Ecto neural progenitor cell (in vitro differentiated cells): ENCODE data around the gene TOP2B.
A peak's percentile ranks its signal among the peaks of the same experiment; 100 is the strongest.

Experiments used
- DNase-seq: peaks from one replicate; pipeline ENCODE4 v3.0.0-alpha.2; 2018; ENCODE audit warnings: low spot score

Gene TOP2B

GRCh38 chr3:25665315-25666280 is 891 bp upstream of the TOP2B start:
- no peak for DNase-seq

DNA sequence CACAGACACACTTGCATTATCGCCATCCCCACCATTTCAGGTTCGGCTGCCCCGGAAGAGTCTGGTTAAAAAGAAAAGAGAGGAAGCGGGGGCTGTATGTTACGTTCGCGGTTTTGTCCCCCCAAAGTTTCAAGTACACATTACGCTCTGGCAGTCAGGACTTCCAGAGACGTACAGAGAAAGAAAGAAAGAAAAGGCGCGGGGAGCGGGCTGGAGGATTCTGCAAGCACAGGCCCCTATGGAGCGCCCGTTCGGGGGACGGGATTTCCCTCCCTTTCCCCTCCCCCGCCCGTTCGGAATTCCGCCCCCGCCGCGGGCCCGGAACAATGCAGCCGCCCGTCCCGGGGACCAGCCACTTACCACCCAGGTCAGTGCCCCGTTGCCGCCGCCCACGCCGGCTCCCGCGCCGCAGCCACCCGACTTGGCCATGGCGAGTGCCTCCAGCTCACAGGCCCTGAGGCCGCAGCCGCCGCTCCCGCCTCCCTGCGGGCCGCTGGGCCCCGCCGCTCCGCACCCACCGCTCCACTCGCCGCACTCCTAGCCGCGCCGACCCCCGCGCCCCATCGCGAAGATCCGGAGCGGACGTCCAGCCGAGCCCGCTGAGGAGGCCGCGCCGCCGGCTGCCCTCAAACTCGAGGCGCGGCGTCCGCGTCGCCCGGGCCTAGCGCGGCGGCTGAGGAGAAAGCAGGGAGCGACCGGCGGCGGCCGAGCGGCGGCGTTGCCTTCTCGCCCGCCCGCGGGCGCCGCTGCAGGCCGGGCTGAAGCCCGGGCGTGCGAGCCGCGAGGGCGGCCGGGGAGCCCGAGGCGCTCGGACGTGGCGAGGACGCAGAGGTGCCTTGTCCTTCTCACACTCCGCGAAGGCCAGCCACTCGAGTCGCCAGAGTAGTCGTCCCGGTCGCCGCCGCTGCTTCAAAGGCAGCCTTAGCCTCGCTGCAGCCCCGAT is 567 bp downstream of the TOP2B start:
- DNase-seq, result peak; percentile 85

DNA sequence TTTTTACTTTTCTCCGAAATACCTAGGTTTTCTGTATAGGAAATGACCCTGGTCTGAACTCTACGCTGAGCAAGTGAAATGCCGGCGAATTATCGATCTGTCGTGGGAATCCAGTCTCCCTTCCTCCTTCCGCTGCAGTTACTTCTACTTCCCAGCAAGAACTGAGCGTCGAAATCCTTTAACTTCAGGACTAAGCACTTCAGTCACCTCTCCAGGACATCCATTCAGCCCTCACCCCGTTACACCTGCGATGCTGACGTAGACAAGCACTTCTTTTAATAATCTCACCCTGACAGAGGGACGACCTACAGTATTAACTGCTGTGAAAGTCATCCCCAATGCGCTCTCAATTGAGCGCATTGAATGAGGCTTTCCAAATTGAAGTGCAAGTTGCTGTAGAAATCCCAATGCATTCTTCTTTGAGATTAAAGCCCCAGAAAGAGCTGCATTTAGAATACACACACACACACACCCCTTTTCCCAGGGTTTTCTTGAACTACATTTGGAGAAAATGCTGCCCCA is 1.3 kb downstream of the TOP2B start:
- DNase-seq, result no peak

DNA sequence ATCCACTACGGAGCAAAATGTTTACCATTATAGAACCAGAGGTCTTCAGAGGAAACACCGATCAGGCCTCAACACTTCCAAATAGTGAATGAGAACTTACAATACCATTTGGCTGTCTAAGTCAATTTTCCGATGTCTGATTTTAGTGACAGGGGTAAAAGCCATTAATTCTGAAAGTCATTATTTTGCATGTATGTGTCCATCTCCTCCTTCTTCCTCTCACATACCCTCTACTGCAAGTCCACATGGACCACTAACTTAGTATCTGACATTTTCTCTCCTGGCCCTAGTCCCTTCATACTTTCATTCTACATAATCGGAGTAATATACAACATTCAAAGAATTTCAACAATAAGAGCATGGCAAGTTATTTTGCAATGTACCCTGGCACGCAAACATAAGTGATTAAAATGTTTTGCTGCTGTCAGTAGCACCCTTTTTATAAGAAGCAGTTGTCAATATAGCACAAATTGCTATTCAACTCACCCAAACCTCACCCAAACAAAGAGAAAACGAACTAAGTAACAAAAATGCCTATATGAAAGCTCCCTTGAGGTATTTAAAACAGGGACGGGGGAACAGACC is 1.9 kb downstream of the TOP2B start:
- DNase-seq, result no peak

- DNase-seq, result no peak
These were observed 2.8 kb downstream of the TOP2B start for GRCh38 chr3:25661694-25662437.

GRCh38 chr3:25658836-25659235 is 5.9 kb downstream of the TOP2B start:
- DNase-seq, result no peak

DNA sequence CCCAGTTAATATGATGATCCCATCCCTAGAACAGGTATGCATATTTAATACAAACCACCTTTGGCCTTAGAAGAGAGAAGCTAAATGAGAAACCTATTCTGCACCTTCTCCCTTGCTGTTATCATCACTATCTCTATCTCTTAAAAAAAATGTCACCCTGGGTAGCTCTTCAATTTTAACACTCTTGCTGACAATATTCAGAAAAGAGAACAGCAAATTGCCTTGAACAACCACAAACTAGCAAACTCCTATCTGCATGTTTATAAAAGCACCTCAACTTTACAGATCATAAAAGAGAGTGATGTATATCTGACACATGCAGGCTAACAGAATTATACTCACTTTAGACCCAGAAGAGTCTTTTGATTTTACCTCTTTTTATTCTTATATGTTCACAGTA is 7.4 kb downstream of the TOP2B start:
- no peak for DNase-seq

- DNase-seq, result no peak
These were observed 9.0 kb downstream of the TOP2B start for GRCh38 chr3:25655659-25656058.

- no peak for DNase-seq
These were observed 10.1 kb downstream of the TOP2B start for GRCh38 chr3:25654576-25654975.

DNA sequence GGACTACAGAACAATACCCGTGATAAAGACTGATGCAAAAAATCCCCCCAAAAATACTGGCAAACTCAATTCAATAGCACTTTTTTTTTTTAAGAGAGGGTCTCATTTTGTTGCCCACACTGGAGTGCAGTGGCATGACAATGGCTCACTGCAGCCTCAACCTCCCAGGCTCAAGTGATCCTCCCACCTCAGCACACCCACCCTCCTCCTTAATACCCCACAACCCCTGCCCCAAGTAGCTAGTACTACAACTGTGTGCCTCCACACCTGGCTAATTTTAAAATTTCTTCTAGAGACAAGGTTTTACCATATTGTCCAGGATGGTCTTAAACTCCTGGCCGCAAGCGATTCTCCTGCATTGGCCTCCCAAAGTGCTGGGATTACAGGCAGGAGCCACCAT is 11.4 kb downstream of the TOP2B start:
- no peak for DNase-seq

- no peak for DNase-seq
These were observed 11.8 kb downstream of the TOP2B start for GRCh38 chr3:25652921-25653320.

DNA sequence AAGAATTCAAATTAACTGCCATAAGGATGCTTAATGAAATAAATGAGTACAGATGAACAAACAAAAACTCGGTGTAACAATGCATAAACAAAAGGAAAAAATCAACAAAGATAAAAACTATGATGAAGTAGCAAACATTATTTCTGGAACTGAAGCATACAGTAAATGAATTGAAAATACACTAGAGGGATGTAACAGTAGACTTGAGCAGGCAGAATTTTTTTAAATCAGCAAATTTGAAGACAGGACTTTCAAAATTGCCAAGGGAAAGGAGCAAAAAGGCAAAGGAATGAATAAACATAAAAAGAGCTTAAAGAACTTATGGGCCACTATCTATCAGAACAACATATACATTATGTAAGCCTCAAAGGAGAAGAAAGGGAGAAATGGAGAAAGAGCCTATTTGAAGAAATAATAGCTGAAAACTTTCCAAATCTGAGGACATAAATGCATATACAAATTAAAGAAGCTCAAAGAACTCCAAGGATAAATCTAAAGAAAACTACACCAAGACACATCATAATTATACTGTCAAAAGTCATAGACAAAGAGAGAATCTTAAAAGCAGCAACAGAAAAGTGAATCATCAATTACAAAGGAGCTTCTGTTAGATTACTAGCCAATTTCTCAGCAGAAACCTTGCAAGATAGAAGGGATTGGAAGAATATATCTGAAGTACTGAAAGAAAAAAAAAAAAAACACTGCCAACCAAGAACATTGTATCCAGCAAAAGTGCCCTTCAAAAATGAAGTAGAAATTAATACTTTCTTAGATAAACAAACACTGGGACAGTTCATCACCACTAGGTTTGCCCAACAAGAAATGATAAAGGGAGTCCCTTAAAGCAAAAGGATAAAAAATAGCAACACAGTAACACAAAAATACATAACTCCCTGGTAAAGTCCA is 15.5 kb downstream of the TOP2B start:
- DNase-seq, result no peak

DNA sequence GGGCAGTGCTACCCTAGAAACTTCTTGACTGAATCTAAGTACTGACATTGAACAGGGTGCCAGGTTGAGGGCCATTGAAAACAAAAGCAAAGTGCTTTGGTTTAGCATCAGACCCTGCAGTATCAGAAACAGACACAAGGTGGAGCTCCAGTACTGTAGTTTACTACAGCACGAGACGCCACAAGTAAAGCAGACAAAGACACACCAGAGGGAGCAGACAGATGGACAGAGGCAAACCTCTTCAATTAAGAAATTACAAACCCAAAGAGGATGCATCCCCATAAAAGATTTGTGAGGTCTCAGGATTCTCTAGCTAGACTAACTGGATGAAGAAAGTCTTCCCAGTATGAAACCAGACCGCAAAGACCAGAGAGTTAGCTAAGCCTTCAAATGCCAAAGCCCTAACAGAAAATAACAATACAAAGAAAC is 16.6 kb downstream of the TOP2B start:
- DNase-seq, result peak; percentile 82

GRCh38 chr3:25635038-25635437 is 29.7 kb downstream of the TOP2B start:
- no peak for DNase-seq

GRCh38 chr3:25633919-25634318 is 30.8 kb downstream of the TOP2B start:
- DNase-seq, result no peak

GRCh38 chr3:25631989-25632388 is 32.7 kb downstream of the TOP2B start:
- DNase-seq, result no peak

DNA sequence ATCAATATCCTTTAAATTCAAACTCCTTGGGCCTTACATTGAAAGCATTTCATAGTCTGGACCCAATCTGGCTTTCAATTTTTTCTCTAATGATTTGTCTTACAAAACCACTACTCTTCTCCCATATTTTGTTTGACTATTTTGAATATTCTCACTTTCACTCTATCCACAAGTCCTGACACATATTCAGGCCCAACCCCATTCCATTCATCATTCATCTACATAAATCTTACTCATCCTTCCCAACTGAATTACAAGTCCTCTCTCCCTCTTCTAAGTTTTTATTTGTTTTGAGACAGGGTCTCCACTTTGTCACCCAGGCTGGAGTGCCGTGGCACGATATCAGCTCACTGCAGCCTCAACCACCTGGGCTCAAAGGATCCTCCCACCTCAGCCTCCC is 43.6 kb downstream of the TOP2B start:
- no peak for DNase-seq

- no peak for DNase-seq
These were observed 44.2 kb downstream of the TOP2B start for GRCh38 chr3:25620493-25620892.

GRCh38 chr3:25619382-25619781 is 45.3 kb downstream of the TOP2B start:
- no peak for DNase-seq

GRCh38 chr3:25618028-25618427 is 46.7 kb downstream of the TOP2B start:
- DNase-seq, result no peak
